ENCODE data around the gene CHMP1A. TPM values are rescaled to one million over a fixed set of nuclear protein-coding genes. Genes with fewer than 3 reads are reported as not detected.
A peak's percentile ranks its signal among the peaks of the same experiment; 100 is the strongest.
"Not testable (repeated sequence)": the region's sequence is repeated elsewhere in the genome, so short reads cannot be mapped to it uniquely, and the experiment has no call there.

Gene CHMP1A
- total RNA-seq, 4 donors from 2014 or later: 54.5 to 101 (median 82.2) TPM

DNA sequence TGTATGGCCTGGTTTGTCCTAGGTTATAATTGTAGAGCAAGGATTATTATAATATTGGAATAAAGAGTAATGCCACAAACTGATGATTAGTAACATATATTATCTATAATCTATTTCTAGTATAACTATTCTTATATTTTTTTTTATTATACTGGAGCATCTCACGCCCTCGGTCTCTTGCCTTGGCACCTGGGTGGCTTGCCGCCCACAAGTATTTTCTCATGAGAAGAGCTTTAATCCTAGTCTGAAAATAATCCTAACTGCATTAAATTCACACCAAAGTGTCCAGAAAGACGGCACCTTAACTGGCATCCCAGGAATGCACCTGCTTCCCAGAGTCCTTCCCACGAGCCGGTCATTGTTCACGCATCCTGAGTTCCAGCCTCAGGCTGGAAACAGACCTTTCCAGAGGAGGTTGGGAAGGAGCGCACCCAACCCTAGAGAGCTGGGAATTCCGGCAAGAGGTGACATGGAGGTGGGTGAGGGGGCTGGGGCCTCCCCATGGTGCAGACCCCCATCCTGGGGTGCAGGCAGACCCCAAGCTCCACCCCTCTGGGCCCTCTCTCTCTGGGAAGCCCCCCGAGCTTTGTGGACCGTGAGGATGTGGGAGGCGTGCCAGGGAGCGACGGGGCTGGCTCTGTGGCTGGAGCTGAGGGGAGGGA is 15.9 kb downstream of the CHMP1A start:
- Histone ChIP-seq H3K27me3 (no peaks in the 10 kb centered on the region), H3K9me3 (no peaks in the 10 kb centered on the region), H3K27ac (peak overlapping the region in 2 of 4 donors; percentile 66 to 72), H3K36me3 (peaks cover 0 to 30% of the 10 kb centered on the region in 2 donors), H3K4me3 (peak overlapping the region in 1 of 2 donors; percentile 50), H3K4me1 (peaks cover 0 to 21% (median 0%) of the 10 kb centered on the region in 3 donors)
- peak; percentile 14 for ATAC-seq
- 28 to 31% methylated on average over 4 of the region's 14 CpGs for WGBS, 2 donors (ENCODE audit: low coverage in 1 of 2)
- TF ChIP-seq, protein P1, sequence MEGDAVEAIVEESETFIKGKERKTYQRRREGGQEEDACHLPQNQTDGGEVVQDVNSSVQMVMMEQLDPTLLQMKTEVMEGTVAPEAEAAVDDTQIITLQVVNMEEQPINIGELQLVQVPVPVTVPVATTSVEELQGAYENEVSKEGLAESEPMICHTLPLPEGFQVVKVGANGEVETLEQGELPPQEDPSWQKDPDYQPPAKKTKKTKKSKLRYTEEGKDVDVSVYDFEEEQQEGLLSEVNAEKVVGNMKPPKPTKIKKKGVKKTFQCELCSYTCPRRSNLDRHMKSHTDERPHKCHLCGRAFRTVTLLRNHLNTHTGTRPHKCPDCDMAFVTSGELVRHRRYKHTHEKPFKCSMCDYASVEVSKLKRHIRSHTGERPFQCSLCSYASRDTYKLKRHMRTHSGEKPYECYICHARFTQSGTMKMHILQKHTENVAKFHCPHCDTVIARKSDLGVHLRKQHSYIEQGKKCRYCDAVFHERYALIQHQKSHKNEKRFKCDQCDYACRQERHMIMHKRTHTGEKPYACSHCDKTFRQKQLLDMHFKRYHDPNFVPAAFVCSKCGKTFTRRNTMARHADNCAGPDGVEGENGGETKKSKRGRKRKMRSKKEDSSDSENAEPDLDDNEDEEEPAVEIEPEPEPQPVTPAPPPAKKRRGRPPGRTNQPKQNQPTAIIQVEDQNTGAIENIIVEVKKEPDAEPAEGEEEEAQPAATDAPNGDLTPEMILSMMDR (IDR thresholded peaks at IDR 0.05): no peak
- TF ChIP-seq POLR2A (IDR thresholded peaks at IDR 0.05) (no peak), EP300 (IDR thresholded peaks at IDR 0.05) (no peak), POLR2AphosphoS5 (IDR thresholded peaks at IDR 0.05) (no peak)

DNA sequence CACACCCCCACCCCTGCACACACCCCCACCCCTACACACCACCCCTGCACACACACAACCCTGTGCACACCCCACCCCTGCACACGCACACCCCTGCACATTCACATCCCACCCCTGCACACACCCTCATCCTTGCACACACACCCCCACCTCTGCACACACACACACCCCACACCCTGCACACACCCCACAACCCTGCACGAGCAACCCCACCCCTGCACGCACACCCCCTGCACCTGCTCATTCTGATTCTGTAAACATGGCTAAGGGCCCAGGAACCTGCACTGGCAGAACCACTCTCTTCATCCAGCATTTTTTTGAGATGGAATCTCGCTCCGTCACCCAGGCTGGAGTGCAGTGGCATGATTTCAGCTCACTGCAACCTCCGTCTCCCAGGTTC is 18.1 kb downstream of the CHMP1A start:
- ATAC-seq: no peak
- Histone ChIP-seq H3K9me3 (no peaks in the 10 kb centered on the region), H3K36me3 (peaks cover 0 to 8% of the 10 kb centered on the region in 2 donors), H3K27me3 (no peaks in the 10 kb centered on the region), H3K4me3 (no peak overlapping the region), H3K4me1 (peaks cover 0 to 21% (median 0%) of the 10 kb centered on the region in 3 donors), H3K27ac (no peak overlapping the region)
- WGBS, 2 donors (ENCODE audit: low coverage in 1 of 2): 43 to 72% methylated on average over 3 to 5 of the region's 6 CpGs
- TF ChIP-seq POLR2AphosphoS5 (IDR thresholded peaks at IDR 0.05): no peak

DNA sequence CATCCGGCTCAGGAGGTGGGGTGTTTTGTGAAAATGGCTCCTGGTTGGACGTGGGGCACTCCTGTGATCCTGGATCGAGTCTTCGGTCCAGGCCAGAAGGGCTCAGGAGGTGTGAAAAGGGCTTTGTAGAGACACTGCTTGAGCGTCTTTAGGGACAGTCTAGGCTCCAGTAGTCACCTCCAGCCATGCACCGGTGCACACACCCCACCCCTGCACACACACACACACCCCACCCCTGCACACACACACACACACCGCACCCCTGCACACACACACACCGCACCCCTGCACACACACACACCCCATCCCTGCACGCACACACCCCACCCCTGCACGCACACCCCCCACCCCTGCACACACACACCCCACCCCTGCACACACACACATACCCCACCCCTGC is 19.1 kb downstream of the CHMP1A start:
- H3K36me3 ChIP-seq: no peaks in the 10 kb centered on the region
- no peak for TF ChIP-seq POLR2A (IDR thresholded peaks at IDR 0.05)
- no peak for TF ChIP-seq POLR2AphosphoS5 (IDR thresholded peaks at IDR 0.05)
- no peak for TF ChIP-seq EP300 (IDR thresholded peaks at IDR 0.05)
- TF ChIP-seq, protein P1 (IDR thresholded peaks at IDR 0.05): no peak
- peaks cover 8% of the 10 kb centered on the region for H3K27me3 ChIP-seq
- H3K9me3 ChIP-seq: no peaks in the 10 kb centered on the region
- ATAC-seq: no peak
- peaks cover 0 to 21% (median 0%) of the 10 kb centered on the region in 3 donors for H3K4me1 ChIP-seq
- H3K27ac ChIP-seq: no peak overlapping the region
- WGBS, 2 donors (ENCODE audit: low coverage in 1 of 2): 55% methylated on average over 5 of the region's 10 CpGs; no CpG with 5 or more reads in 1 of the 2 donors
- H3K4me3 ChIP-seq: no peak overlapping the region

DNA sequence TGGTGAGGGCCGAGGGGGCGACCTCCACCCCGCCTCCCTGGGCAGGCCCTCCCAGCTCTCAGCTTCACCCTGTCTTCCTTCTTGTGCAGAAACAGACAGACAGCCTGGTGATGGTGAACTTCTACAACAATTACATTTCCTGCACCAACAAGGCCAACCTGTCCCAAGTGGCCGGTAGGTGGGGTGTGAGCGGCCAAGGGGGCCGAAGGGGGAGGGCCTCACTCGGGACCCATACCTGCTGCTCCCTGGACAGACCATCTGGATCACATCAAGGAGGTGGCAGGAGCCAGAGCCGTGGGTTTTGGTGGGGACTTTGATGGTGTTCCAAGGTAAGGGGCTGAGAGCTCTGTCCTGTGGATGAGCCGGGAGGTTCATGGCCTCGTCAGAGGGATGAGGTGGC is 20.1 kb downstream of the CHMP1A start:
- no peak for TF ChIP-seq POLR2AphosphoS5 (IDR thresholded peaks at IDR 0.05)
- TF ChIP-seq POLR2A (IDR thresholded peaks at IDR 0.05): no peak
- TF ChIP-seq, protein P1 (IDR thresholded peaks at IDR 0.05): no peak
- TF ChIP-seq EP300 (IDR thresholded peaks at IDR 0.05): no peak
- Histone ChIP-seq H3K4me1 (peaks cover 0 to 21% (median 0%) of the 10 kb centered on the region in 3 donors), H3K4me3 (no peak overlapping the region), H3K9me3 (no peaks in the 10 kb centered on the region), H3K36me3 (no peaks in the 10 kb centered on the region), H3K27ac (no peak overlapping the region), H3K27me3 (peaks cover 19% of the 10 kb centered on the region)
- no peak for ATAC-seq
- WGBS, 2 donors (ENCODE audit: low coverage in 1 of 2): 50 to 68% methylated on average over 2 to 5 of the region's 10 CpGs

DNA sequence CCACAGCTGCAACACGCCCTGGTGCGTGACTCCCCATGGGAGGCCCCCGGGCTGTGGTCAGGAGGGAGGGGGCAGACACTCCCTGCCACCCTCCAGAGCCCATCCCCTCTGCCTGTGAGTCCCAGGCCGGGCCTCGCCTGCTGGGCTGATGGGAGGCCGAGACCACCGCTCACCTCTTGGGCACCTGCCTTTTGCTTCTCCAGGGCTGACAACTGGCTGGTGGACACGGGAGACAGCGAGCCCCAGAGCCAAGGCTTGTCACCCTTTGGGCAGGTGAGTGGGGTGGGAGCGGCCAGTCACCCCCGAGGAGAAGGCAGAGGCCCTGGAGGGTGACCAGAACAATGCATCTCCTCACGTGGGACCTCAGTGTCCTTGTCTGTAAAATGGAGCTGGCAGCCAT is 20.8 kb downstream of the CHMP1A start:
- Histone ChIP-seq H3K27ac (no peak overlapping the region), H3K27me3 (peaks cover 26% of the 10 kb centered on the region), H3K4me1 (peaks cover 0 to 17% (median 0%) of the 10 kb centered on the region in 3 donors), H3K36me3 (no peaks in the 10 kb centered on the region), H3K4me3 (no peak overlapping the region), H3K9me3 (no peaks in the 10 kb centered on the region)
- TF ChIP-seq POLR2AphosphoS5 (IDR thresholded peaks at IDR 0.05) (no peak), EP300 (IDR thresholded peaks at IDR 0.05) (no peak), POLR2A (IDR thresholded peaks at IDR 0.05) (no peak)
- TF ChIP-seq, protein P1 (IDR thresholded peaks at IDR 0.05): no peak
- no peak for ATAC-seq
- no CpG with 5 or more reads among the region's 12 CpGs for WGBS, 2 donors (ENCODE audit: low coverage in 1 of 2)

DNA sequence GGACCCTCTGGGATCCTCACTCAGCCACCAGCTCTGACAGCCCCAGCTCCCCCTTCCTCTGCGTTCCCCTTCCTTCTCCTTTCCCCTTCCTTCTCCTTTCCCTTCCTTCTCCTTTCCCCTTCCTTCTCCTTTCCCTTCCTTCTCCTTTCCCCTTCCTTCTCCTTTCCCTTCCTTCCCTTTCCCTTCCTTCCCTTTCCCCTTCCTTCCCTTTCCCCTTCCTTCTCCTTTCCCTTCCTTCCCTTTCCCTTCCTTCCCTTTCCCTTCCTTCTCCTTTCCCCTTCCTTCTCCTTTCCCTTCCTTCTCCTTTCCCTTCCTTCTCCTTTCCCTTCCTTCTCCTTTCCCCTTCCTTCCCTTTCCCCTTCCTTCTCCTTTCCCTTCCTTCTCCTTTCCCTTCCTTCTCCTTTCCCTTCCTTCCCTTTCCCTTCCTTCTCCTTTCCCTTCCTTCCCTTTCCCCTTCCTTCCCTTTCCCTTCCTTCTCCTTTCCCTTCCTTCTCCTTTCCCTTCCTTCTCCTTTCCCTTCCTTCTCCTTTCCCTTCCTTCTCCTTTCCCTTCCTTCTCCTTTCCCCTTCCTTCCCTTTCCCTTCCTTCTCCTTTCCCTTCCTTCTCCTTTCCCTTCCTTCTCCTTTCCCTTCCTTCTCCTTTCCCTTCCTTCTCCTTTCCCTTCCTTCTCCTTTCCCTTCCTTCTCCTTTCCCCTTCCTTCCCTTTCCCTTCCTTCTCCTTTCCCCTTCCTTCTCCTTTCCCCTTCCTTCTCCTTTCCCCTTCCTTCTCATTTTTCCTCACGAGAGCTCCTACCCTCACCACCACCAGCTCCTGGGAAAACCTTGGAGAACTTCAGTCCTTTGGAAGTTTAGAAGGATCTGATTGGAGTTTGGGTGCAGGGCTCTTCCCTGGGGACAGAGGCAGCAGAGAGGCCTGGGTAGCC is 22.8 kb downstream of the CHMP1A start:
- ATAC-seq, H3K4me1 ChIP-seq, H3K9me3 ChIP-seq, H3K36me3 ChIP-seq, H3K27ac ChIP-seq, H3K4me3 ChIP-seq: not testable (repeated sequence)
- 44% methylated on average over 1 of the region's 2 CpGs; no CpG with 5 or more reads in 1 of the 2 donors for WGBS, 2 donors (ENCODE audit: low coverage in 1 of 2)
- peaks cover 35% of the 10 kb centered on the region for H3K27me3 ChIP-seq
